Neural cell (in vitro differentiated cells): ENCODE measurements around the gene CDH3. TPM values are rescaled to one million over a fixed set of nuclear protein-coding genes. Genes with fewer than 3 reads are reported as not detected.

Experiments used
- H2AFZ ChIP-seq: fragments of 200-600, 300-800 bp; sonication (generic), shearing (Covaris generic); 2 replicates; pipeline ENCODE4 v1.6.0; 2014; ENCODE audit warnings: low read depth, mild to moderate bottlenecking, antibody characterized with exemption, low read length, moderate library complexity
- H3F3A ChIP-seq: fragments of 200-600 bp; shearing (Covaris generic); 2 replicates; pipeline ENCODE4 v1.6.1; 2016; ENCODE audit warnings: mild to moderate bottlenecking, moderate library complexity, mixed read lengths, antibody characterized with exemption, low read length; ENCODE audit not compliant: insufficient read depth, poor library complexity, severe bottlenecking
- H3K27ac ChIP-seq: fragments of 200-600, 300-800 bp; sonication (generic), shearing (Covaris generic); 2 replicates; pipeline ENCODE4 v1.5.1; 2014; ENCODE audit warnings: mild to moderate bottlenecking, low read length, moderate library complexity
- H3K27me3 ChIP-seq: fragments of 300-800, 200-600 bp; sonication (generic), shearing (Covaris generic); 2 replicates; pipeline ENCODE4 v1.6.0; 2014; ENCODE audit warnings: mild to moderate bottlenecking, low read depth, low read length, moderate library complexity; ENCODE audit not compliant: insufficient read depth
- H3K36me3 ChIP-seq: fragments of 300-800, 200-600 bp; sonication (generic), shearing (Covaris generic); 2 replicates; pipeline ENCODE4 v1.5.1; 2014; ENCODE audit warnings: mild to moderate bottlenecking, antibody characterized with exemption, low read length, moderate library complexity; ENCODE audit not compliant: insufficient read depth
- H3K4me2 ChIP-seq: fragments of 300-800, 200-600 bp; sonication (generic), shearing (Covaris generic); 2 replicates; pipeline ENCODE4 v1.6.0; 2014; ENCODE audit warnings: mild to moderate bottlenecking, low read length
- H3K4me3 ChIP-seq: fragments of 300-800, 200-600 bp; sonication (generic), shearing (Covaris generic); 2 replicates; pipeline ENCODE4 v1.5.1; 2014; ENCODE audit warnings: mild to moderate bottlenecking, low read length, moderate library complexity
- H3K79me2 ChIP-seq: fragments of 200-600 bp; shearing (Covaris generic); replicated peaks from 2 replicates; pipeline ENCODE4 v1.6.0; 2014; ENCODE audit warnings: mild to moderate bottlenecking, low read length, moderate library complexity; ENCODE audit not compliant: insufficient read depth
- H3K9ac ChIP-seq: fragments of 300-800, 200-600 bp; sonication (generic), shearing (Covaris generic); 2 replicates; pipeline ENCODE4 v1.6.1; 2016; ENCODE audit warnings: mild to moderate bottlenecking, low read length, mixed read lengths
- H3K9me2 ChIP-seq: fragments of 200-600 bp; shearing (Covaris generic); 2 replicates; pipeline ENCODE4 v1.6.1; 2016; ENCODE audit warnings: mild to moderate bottlenecking, low read length, mixed read lengths; ENCODE audit not compliant: insufficient read depth
- H3K9me3 ChIP-seq: fragments of 200-600, 300-800 bp; sonication (generic), shearing (Covaris generic); 2 replicates; pipeline ENCODE4 v1.6.1; 2016; ENCODE audit warnings: mild to moderate bottlenecking, mixed run types, low read length, moderate library complexity, mixed read lengths
- H4K20me1 ChIP-seq: fragments of 200-600 bp; shearing (Covaris generic); 2 replicates; pipeline ENCODE4 v1.6.1; 2016; ENCODE audit warnings: mild to moderate bottlenecking, mixed run types; ENCODE audit not compliant: insufficient read depth
- CTCF ChIP-seq: fragments of 450-650 bp; IDR thresholded peaks from 2 replicates; pipeline ENCODE4 v1.5.1; 2014; ENCODE audit warnings: antibody characterized with exemption, mild to moderate bottlenecking, moderate library complexity; ENCODE audit not compliant: poor library complexity, severe bottlenecking
- EP300 ChIP-seq: fragments of 450-650 bp; conservative IDR thresholded peaks from 2 replicates; pipeline ENCODE4 v1.6.1; 2014; ENCODE audit warnings: antibody characterized with exemption, mild to moderate bottlenecking, moderate library complexity; ENCODE audit not compliant: poor library complexity, severe bottlenecking
- EZH2 ChIP-seq: fragments of 200-600, 300-800 bp; shearing (Covaris generic), sonication (generic); IDR thresholded peaks from 2 replicates; pipeline ENCODE4 v1.6.1; 2014; ENCODE audit warnings: antibody characterized with exemption, low read length, borderline replicate concordance, mild to moderate bottlenecking; ENCODE audit not compliant: insufficient read depth, poor library complexity, severe bottlenecking
- MXI1 ChIP-seq: fragments of 450-650 bp; conservative IDR thresholded peaks from 2 replicates; pipeline ENCODE4 v1.6.1; 2014; ENCODE audit warnings: antibody characterized with exemption, mild to moderate bottlenecking; ENCODE audit not compliant: poor library complexity, severe bottlenecking
- POLR2AphosphoS5 ChIP-seq: IDR thresholded peaks from 2 replicates; pipeline ENCODE4 v1.6.1; 2012
- RAD21 ChIP-seq: fragments of 450-650 bp; conservative IDR thresholded peaks from 2 replicates; pipeline ENCODE4 v1.6.1; 2014; ENCODE audit warnings: antibody characterized with exemption, mild to moderate bottlenecking, moderate library complexity
- SMC3 ChIP-seq: fragments of 450-650 bp; conservative IDR thresholded peaks from 2 replicates; pipeline ENCODE4 v1.6.1; 2014; ENCODE audit warnings: antibody characterized with exemption, mild to moderate bottlenecking, moderate library complexity; ENCODE audit not compliant: poor library complexity
- TAF1 ChIP-seq: IDR thresholded peaks from 2 replicates; pipeline ENCODE4 v1.6.1; 2012; ENCODE audit warnings: low read depth
- polyA plus RNA-seq: library from polyadenylated mRNA; depleted of rRNA; stranded (reverse); fragments of >200 nt; gene quantifications from 2 replicates; pipeline ENCODE4 v1.2.3, GENCODE V29; 2014
- TF ChIP-seq, protein P1 (sequence below): IDR thresholded peaks from 2 replicates; pipeline ENCODE4 v1.6.1; 2012; ENCODE audit warnings: borderline replicate concordance

The CDH3 gene
- polyA plus RNA-seq, 1 donor from 2014 or later = 9.1 TPM

GRCh38 chr16:68685685-68686478 is 40.8 kb downstream of the CDH3 start:
- Histone ChIP-seq H3F3A (no peaks in the 10 kb centered on the region), H3K9ac (no peak overlapping the region), H2AFZ (no peak overlapping the region), H3K27me3 (no peaks in the 10 kb centered on the region), H3K4me2 (no peak overlapping the region), H3K27ac (no peak overlapping the region), H3K36me3 (no peaks in the 10 kb centered on the region), H4K20me1 (no peaks in the 10 kb centered on the region), H3K79me2 (no peaks in the 10 kb centered on the region), H3K9me2 (no peaks in the 10 kb centered on the region), H3K4me3 (no peak overlapping the region), H3K9me3 (no peaks in the 10 kb centered on the region)
- TF ChIP-seq EP300 (no peak), SMC3 (no peak)

GRCh38 chr16:68686905-68687304 is 41.8 kb downstream of the CDH3 start:
- no peaks in the 10 kb centered on the region for H3K79me2 ChIP-seq
- no peaks in the 10 kb centered on the region for H3K27me3 ChIP-seq
- H3K36me3 ChIP-seq = no peaks in the 10 kb centered on the region
- no peaks in the 10 kb centered on the region for H4K20me1 ChIP-seq
- no peak for TF ChIP-seq EP300
- TF ChIP-seq POLR2AphosphoS5 = no peak
- TF ChIP-seq RAD21 = no peak
- no peak for TF ChIP-seq MXI1
- TF ChIP-seq EZH2 = no peak
- TF ChIP-seq TAF1 = no peak
- no peak overlapping the region for H2AFZ ChIP-seq
- H3K9ac ChIP-seq = no peak overlapping the region
- no peaks in the 10 kb centered on the region for H3K9me2 ChIP-seq
- no peaks in the 10 kb centered on the region for H3F3A ChIP-seq
- no peak overlapping the region for H3K27ac ChIP-seq
- no peak overlapping the region for H3K4me3 ChIP-seq
- no peaks in the 10 kb centered on the region for H3K9me3 ChIP-seq
- H3K4me2 ChIP-seq = no peak overlapping the region

- no peaks in the 10 kb centered on the region for H4K20me1 ChIP-seq
- TF ChIP-seq SMC3 = no peak
- no peak for TF ChIP-seq EP300
- no peak for TF ChIP-seq MXI1
- TF ChIP-seq POLR2AphosphoS5 = no peak
- no peak for TF ChIP-seq RAD21
- no peak for TF ChIP-seq CTCF
- TF ChIP-seq TAF1 = no peak
- TF ChIP-seq, protein P1, sequence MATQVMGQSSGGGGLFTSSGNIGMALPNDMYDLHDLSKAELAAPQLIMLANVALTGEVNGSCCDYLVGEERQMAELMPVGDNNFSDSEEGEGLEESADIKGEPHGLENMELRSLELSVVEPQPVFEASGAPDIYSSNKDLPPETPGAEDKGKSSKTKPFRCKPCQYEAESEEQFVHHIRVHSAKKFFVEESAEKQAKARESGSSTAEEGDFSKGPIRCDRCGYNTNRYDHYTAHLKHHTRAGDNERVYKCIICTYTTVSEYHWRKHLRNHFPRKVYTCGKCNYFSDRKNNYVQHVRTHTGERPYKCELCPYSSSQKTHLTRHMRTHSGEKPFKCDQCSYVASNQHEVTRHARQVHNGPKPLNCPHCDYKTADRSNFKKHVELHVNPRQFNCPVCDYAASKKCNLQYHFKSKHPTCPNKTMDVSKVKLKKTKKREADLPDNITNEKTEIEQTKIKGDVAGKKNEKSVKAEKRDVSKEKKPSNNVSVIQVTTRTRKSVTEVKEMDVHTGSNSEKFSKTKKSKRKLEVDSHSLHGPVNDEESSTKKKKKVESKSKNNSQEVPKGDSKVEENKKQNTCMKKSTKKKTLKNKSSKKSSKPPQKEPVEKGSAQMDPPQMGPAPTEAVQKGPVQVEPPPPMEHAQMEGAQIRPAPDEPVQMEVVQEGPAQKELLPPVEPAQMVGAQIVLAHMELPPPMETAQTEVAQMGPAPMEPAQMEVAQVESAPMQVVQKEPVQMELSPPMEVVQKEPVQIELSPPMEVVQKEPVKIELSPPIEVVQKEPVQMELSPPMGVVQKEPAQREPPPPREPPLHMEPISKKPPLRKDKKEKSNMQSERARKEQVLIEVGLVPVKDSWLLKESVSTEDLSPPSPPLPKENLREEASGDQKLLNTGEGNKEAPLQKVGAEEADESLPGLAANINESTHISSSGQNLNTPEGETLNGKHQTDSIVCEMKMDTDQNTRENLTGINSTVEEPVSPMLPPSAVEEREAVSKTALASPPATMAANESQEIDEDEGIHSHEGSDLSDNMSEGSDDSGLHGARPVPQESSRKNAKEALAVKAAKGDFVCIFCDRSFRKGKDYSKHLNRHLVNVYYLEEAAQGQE = no peak
- TF ChIP-seq EZH2 = no peak
- no peak overlapping the region for H3K27ac ChIP-seq
- no peaks in the 10 kb centered on the region for H3K27me3 ChIP-seq
- H3K9me2 ChIP-seq = no peaks in the 10 kb centered on the region
- H3K9ac ChIP-seq = no peak overlapping the region
- H3K4me3 ChIP-seq = no peak overlapping the region
- H3K9me3 ChIP-seq = no peaks in the 10 kb centered on the region
- H3K36me3 ChIP-seq = no peaks in the 10 kb centered on the region
- H3K79me2 ChIP-seq = no peaks in the 10 kb centered on the region
- no peak overlapping the region for H2AFZ ChIP-seq
- H3K4me2 ChIP-seq = no peak overlapping the region
- no peaks in the 10 kb centered on the region for H3F3A ChIP-seq
Measured at GRCh38 chr16:68689921-68690320, 44.8 kb downstream of the CDH3 start.
